PFSK-1 (cell line): Measurements from ENCODE around the gene RRP8.
A peak's percentile ranks its signal among the peaks of the same experiment; 100 is the strongest.

Source experiments
- FOXP2 ChIP-seq: optimal IDR thresholded peaks from 2 replicates; pipeline ENCODE3; 2011; ENCODE audit warnings: borderline replicate concordance, control low read depth, inconsistent platforms; ENCODE audit not compliant: insufficient read depth; ENCODE audit errors: extremely low read length, extremely low read depth
- POLR2AphosphoS5 ChIP-seq: IDR thresholded peaks from 2 replicates; pipeline ENCODE4 v1.6.1; 2012; ENCODE audit warnings: low read depth, mild to moderate bottlenecking, control low read depth, low read length, moderate library complexity
- REST ChIP-seq, 2 experiments: IDR thresholded peaks; 2 replicates each; pipeline versions ENCODE4 v1.6.1 to v1.8.0; 2011 to 2012; ENCODE audit warnings: low read depth in 2 of 2, low read length in 2 of 2, control low read depth in 1 of 2, inconsistent platforms in 1 of 2, mild to moderate bottlenecking in 1 of 2, moderate library complexity in 1 of 2; ENCODE audit not compliant: insufficient read depth in 1 of 2
- SIN3A ChIP-seq: IDR thresholded peaks from 2 replicates; pipeline ENCODE4 v1.6.1; 2012; ENCODE audit warnings: mild to moderate bottlenecking, low read length, moderate library complexity, borderline replicate concordance; ENCODE audit not compliant: insufficient read depth
- TAF1 ChIP-seq: IDR thresholded peaks from 2 replicates; pipeline ENCODE4 v1.6.1; 2012; ENCODE audit warnings: low read length, control low read depth, borderline replicate concordance; ENCODE audit not compliant: insufficient read depth

Gene RRP8

GRCh38 chr11:6615046-6615445, 11.6 kb upstream of the RRP8 start:
- TF ChIP-seq POLR2AphosphoS5 (no peak), FOXP2 (no peak), TAF1 (no peak), REST (IDR thresholded peaks at IDR 0.05; ENCODE audit: insufficient read depth in 1 of 2, low read depth in 2 of 2, low read length in 2 of 2) (no peak), SIN3A (no peak)

GRCh38 chr11:6614446-6614845, 11.0 kb upstream of the RRP8 start:
- TF ChIP-seq FOXP2, result no peak
- no peak for TF ChIP-seq REST (IDR thresholded peaks at IDR 0.05; ENCODE audit: insufficient read depth in 1 of 2, low read depth in 2 of 2, low read length in 2 of 2)
- TF ChIP-seq SIN3A, result no peak
- TF ChIP-seq POLR2AphosphoS5, result no peak
- no peak for TF ChIP-seq TAF1

- TF ChIP-seq TAF1 (no peak), SIN3A (no peak), POLR2AphosphoS5 (no peak), REST (IDR thresholded peaks at IDR 0.05; ENCODE audit: insufficient read depth in 1 of 2, low read depth in 2 of 2, low read length in 2 of 2) (no peak), FOXP2 (no peak)
Measured at GRCh38 chr11:6613496-6613895, 10.1 kb upstream of the RRP8 start.

GRCh38 chr11:6612213-6613041, 9.0 kb upstream of the RRP8 start, which contains the start of gene TAF10:
TSS of gene TAF10 (minus strand) at chr11:6612216. CDS start at chr11:6612189, 27 bp downstream.
- TF ChIP-seq FOXP2 (peak; percentile 98), SIN3A (peak; percentile 82; the same call in 1 of the 2 replicates), REST (IDR thresholded peaks at IDR 0.05; ENCODE audit: insufficient read depth in 1 of 2, low read depth in 2 of 2, low read length in 2 of 2) (peak; percentile 45 to 60; a peak in 2 of 4 replicates), TAF1 (peak; percentile 92), POLR2AphosphoS5 (peak; percentile 92)

- TF ChIP-seq POLR2AphosphoS5 (no peak; the same call in 1 of the 2 replicates), REST (IDR thresholded peaks at IDR 0.05; ENCODE audit: insufficient read depth in 1 of 2, low read depth in 2 of 2, low read length in 2 of 2) (no peak), SIN3A (no peak), FOXP2 (no peak), TAF1 (no peak)
Measured at GRCh38 chr11:6611963-6612212, 8.5 kb upstream of the RRP8 start.
